Suprapubic skin (tissue), 3 donors: ENCODE measurements around the gene REPS2.

ENCODE experiments used
- POLR2A ChIP-seq, 2 donors: fragments of 450-650 bp; IDR thresholded peaks; one replicate each; pipeline ENCODE4 v1.6.1; 2017; ENCODE audit warnings: antibody characterized with exemption in 2 of 2, mild to moderate bottlenecking in 2 of 2, moderate library complexity in 2 of 2
- TF ChIP-seq, protein P1 (sequence below), 2 donors: fragments of 200-600 bp in 1 of 2; fragments of 450-650 bp in 1 of 2; sonication (generic) in 1 of 2; IDR thresholded peaks; one replicate each; pipeline ENCODE4 v1.5.1; 2016 to 2019; ENCODE audit warnings: antibody characterized with exemption in 2 of 2, mild to moderate bottlenecking in 1 of 2, moderate library complexity in 1 of 2

GRCh38 chrX:16963216-16963615, 16.8 kb downstream of the REPS2 start:
- TF ChIP-seq POLR2A (IDR thresholded peaks at IDR 0.05), result no peak
- TF ChIP-seq, protein P1, sequence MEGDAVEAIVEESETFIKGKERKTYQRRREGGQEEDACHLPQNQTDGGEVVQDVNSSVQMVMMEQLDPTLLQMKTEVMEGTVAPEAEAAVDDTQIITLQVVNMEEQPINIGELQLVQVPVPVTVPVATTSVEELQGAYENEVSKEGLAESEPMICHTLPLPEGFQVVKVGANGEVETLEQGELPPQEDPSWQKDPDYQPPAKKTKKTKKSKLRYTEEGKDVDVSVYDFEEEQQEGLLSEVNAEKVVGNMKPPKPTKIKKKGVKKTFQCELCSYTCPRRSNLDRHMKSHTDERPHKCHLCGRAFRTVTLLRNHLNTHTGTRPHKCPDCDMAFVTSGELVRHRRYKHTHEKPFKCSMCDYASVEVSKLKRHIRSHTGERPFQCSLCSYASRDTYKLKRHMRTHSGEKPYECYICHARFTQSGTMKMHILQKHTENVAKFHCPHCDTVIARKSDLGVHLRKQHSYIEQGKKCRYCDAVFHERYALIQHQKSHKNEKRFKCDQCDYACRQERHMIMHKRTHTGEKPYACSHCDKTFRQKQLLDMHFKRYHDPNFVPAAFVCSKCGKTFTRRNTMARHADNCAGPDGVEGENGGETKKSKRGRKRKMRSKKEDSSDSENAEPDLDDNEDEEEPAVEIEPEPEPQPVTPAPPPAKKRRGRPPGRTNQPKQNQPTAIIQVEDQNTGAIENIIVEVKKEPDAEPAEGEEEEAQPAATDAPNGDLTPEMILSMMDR (IDR thresholded peaks at IDR 0.05), result no peak
